ENCODE measurements around the gene KRT83. TPM values are rescaled to one million over a fixed set of nuclear protein-coding genes. Genes with fewer than 3 reads are reported as not detected.

The KRT83 gene
- total and polyA plus RNA-seq, 4 donors = not detected

DNA sequence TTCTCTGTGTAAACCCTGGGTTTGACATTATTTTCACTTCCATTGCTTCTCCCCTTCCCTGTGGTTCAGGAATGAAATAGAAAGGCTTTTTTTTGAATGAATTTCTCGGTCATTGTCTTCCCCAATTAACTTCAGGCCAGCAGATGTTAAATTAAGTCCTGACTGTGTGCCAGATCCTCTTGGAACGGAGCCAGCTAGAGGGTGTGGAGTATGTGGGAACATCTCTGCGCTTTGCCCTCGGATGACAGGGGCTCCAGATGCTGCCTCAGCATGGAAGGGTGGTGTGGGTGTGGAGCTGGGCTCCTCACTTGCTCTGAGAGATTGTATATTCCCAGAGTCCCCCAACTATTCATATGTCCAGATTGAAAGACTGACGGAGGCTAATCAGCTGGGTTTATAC, 33.0 kb upstream of the KRT83 start:
- Histone ChIP-seq H3K9ac (ENCODE audit: insufficient read depth in 1 of 2, low read length in 2 of 2) (no peak overlapping the region), H3K27ac (ENCODE audit: low read depth in 1 of 2, low read length in 1 of 2) (no peak overlapping the region), H3K27me3 (ENCODE audit: control insufficient read depth in 3 of 3, insufficient read depth in 3 of 3, low read length in 2 of 3) (peaks cover 0 to 2% (median 0%) of the 10 kb centered on the region in 3 donors), H3K4me3 (no peak overlapping the region), H3K36me3 (ENCODE audit: control insufficient read depth in 4 of 4, insufficient read depth in 4 of 4, low read length in 4 of 4) (no peaks in the 10 kb centered on the region), H3K4me1 (ENCODE audit: control insufficient read depth in 5 of 5, insufficient read depth in 5 of 5, low read length in 5 of 5) (peaks cover 0 to 8% (median 0%) of the 10 kb centered on the region in 5 donors), H3K9me3 (ENCODE audit: control insufficient read depth in 4 of 4, insufficient read depth in 3 of 4, low read length in 3 of 4) (peaks cover 0 to 2% (median 0%) of the 10 kb centered on the region in 4 donors)
- ATAC-seq (ENCODE audit: insufficient read depth, low FRiP score) = no peak
- WGBS, 2 donors = 37 to 57% methylated on average over 5 of the region's 5 CpGs
- DNase-seq = peak in 1 of 3 donors; percentile 22
- TF ChIP-seq, protein P1, sequence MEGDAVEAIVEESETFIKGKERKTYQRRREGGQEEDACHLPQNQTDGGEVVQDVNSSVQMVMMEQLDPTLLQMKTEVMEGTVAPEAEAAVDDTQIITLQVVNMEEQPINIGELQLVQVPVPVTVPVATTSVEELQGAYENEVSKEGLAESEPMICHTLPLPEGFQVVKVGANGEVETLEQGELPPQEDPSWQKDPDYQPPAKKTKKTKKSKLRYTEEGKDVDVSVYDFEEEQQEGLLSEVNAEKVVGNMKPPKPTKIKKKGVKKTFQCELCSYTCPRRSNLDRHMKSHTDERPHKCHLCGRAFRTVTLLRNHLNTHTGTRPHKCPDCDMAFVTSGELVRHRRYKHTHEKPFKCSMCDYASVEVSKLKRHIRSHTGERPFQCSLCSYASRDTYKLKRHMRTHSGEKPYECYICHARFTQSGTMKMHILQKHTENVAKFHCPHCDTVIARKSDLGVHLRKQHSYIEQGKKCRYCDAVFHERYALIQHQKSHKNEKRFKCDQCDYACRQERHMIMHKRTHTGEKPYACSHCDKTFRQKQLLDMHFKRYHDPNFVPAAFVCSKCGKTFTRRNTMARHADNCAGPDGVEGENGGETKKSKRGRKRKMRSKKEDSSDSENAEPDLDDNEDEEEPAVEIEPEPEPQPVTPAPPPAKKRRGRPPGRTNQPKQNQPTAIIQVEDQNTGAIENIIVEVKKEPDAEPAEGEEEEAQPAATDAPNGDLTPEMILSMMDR (IDR thresholded peaks at IDR 0.05; ENCODE audit: control extremely low read depth, extremely low read depth) = no peak

DNA sequence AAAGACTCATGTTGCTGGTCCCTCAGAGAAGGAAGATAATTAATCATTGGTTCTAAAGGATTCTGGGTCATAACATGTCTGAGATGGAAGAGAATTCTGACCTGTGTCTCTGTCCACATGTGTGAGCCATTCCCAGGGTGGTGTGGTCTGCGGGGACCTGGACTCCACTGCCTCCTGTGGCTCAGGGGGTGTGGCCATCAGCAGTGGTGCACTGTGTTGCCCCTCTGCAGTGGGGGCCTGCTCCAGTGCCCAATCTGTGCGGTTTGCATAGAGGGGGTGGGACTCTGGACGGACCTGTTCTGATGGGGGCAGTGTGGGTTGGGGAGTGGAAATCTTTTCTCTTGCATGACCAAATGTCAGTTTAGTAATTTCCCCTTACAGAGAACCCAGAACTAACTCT, 32.6 kb upstream of the KRT83 start:
- no peak overlapping the region for H3K4me3 ChIP-seq
- no peak for ATAC-seq (ENCODE audit: insufficient read depth, low FRiP score)

DNA sequence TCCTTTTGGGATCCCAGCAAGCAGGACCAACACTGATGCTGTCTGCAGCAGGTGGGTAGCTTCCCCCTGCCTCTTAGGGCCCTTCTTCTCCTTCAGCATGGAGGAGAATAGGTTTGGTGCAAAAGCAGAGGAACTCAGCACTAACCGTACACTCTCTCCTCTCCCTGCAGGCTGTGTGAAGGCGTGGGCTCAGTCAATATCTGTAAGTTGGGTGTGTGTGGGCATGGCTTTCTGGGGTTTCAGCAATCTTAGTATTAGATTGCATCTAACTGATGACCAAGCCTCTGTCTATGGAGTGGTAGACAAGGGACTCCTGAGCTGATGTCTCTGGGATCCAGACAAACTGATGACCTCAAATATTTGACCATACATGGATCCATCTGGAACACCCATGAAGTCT, 31.8 kb upstream of the KRT83 start:
- H3K27me3 ChIP-seq (ENCODE audit: control insufficient read depth in 3 of 3, insufficient read depth in 3 of 3, low read length in 2 of 3) = peaks cover 0 to 2% (median 0%) of the 10 kb centered on the region in 3 donors
- H3K36me3 ChIP-seq (ENCODE audit: control insufficient read depth in 4 of 4, insufficient read depth in 4 of 4, low read length in 4 of 4) = no peaks in the 10 kb centered on the region
- ATAC-seq (ENCODE audit: insufficient read depth, low FRiP score) (no peak), DNase-seq (no peak)
- no peak overlapping the region for H3K27ac ChIP-seq (ENCODE audit: low read depth in 1 of 2, low read length in 1 of 2)
- H3K9ac ChIP-seq (ENCODE audit: insufficient read depth in 1 of 2, low read length in 2 of 2) = no peak overlapping the region
- no peak overlapping the region for H3K4me3 ChIP-seq
- TF ChIP-seq, protein P1 (IDR thresholded peaks at IDR 0.05; ENCODE audit: control extremely low read depth, extremely low read depth) = no peak
- WGBS, 2 donors = 92 to 100% methylated on average over 2 of the region's 2 CpGs
- peaks cover 0 to 8% (median 0%) of the 10 kb centered on the region in 5 donors for H3K4me1 ChIP-seq (ENCODE audit: control insufficient read depth in 5 of 5, insufficient read depth in 5 of 5, low read length in 5 of 5)
- peaks cover 0 to 2% (median 0%) of the 10 kb centered on the region in 4 donors for H3K9me3 ChIP-seq (ENCODE audit: control insufficient read depth in 4 of 4, insufficient read depth in 3 of 4, low read length in 3 of 4)

More for the DNA sequence above, 32.6 kb upstream of the KRT83 start:
- peaks cover 0 to 8% (median 0%) of the 10 kb centered on the region in 5 donors for H3K4me1 ChIP-seq (ENCODE audit: control insufficient read depth in 5 of 5, insufficient read depth in 5 of 5, low read length in 5 of 5)
- TF ChIP-seq, protein P1 (IDR thresholded peaks at IDR 0.05; ENCODE audit: control extremely low read depth, extremely low read depth) = no peak
- H3K9me3 ChIP-seq (ENCODE audit: control insufficient read depth in 4 of 4, insufficient read depth in 3 of 4, low read length in 3 of 4) = peaks cover 0 to 2% (median 0%) of the 10 kb centered on the region in 4 donors
- H3K27ac ChIP-seq (ENCODE audit: low read depth in 1 of 2, low read length in 1 of 2) = no peak overlapping the region
- H3K27me3 ChIP-seq (ENCODE audit: control insufficient read depth in 3 of 3, insufficient read depth in 3 of 3, low read length in 2 of 3) = peaks cover 0 to 2% (median 0%) of the 10 kb centered on the region in 3 donors
- no peak for DNase-seq
- H3K9ac ChIP-seq (ENCODE audit: insufficient read depth in 1 of 2, low read length in 2 of 2) = no peak overlapping the region
- H3K36me3 ChIP-seq (ENCODE audit: control insufficient read depth in 4 of 4, insufficient read depth in 4 of 4, low read length in 4 of 4) = no peaks in the 10 kb centered on the region
- 65 to 70% methylated on average over 3 of the region's 3 CpGs for WGBS, 2 donors
